Endodermal cell (in vitro differentiated cells): Measurements from ENCODE around the gene NFATC1. TPM values are rescaled to one million over a fixed set of nuclear protein-coding genes. Genes with fewer than 3 reads are reported as not detected.

Experiments used
- DNase-seq: peaks from one replicate; pipeline ENCODE4 v3.0.0-alpha.2; 2017
- H3K27ac ChIP-seq: 2 replicates; pipeline ENCODE4 v1.5.1; 2013; ENCODE audit warnings: mild to moderate bottlenecking, low read depth, low read length, moderate library complexity
- H3K27me3 ChIP-seq: 2 replicates; pipeline ENCODE4 v1.6.1; 2013; ENCODE audit warnings: mild to moderate bottlenecking, low read length, moderate library complexity; ENCODE audit not compliant: insufficient read depth, control insufficient read depth, poor library complexity, severe bottlenecking
- H3K36me3 ChIP-seq: 2 replicates; pipeline ENCODE4 v1.7.0; 2013; ENCODE audit warnings: mild to moderate bottlenecking, low read length, moderate library complexity; ENCODE audit not compliant: control insufficient read depth, insufficient read depth
- H3K4me1 ChIP-seq: one replicate; pipeline ENCODE4 v1.7.0; 2013; ENCODE audit warnings: low read length; ENCODE audit not compliant: control insufficient read depth, insufficient read depth
- H3K4me3 ChIP-seq: 2 replicates; pipeline ENCODE4 v1.5.1; 2013; ENCODE audit warnings: mild to moderate bottlenecking, low read length, moderate library complexity
- H3K9ac ChIP-seq: 2 replicates; pipeline ENCODE4 v1.6.1; 2013; ENCODE audit warnings: mild to moderate bottlenecking, low read length, moderate library complexity; ENCODE audit not compliant: poor library complexity, severe bottlenecking; ENCODE audit errors: extremely low read depth
- H3K9me3 ChIP-seq: 2 replicates; pipeline ENCODE4 v1.6.1; 2013; ENCODE audit warnings: mild to moderate bottlenecking, low read length, moderate library complexity; ENCODE audit not compliant: control insufficient read depth
- H3K27ac Mint-ChIP-seq: 2 replicates; pipeline ENCODE4 v1.8.0; 2020; ENCODE audit warnings: mixed read lengths
- H3K27me3 Mint-ChIP-seq: 2 replicates; pipeline ENCODE4 v1.8.0; 2021; ENCODE audit warnings: mild to moderate bottlenecking, mixed read lengths; ENCODE audit not compliant: insufficient read depth
- H3K36me3 Mint-ChIP-seq: 2 replicates; pipeline ENCODE4 v1.8.0; 2020; ENCODE audit warnings: low read depth, mixed read lengths
- H3K4me1 Mint-ChIP-seq: 2 replicates; pipeline ENCODE4 v1.8.0; 2020; ENCODE audit warnings: mixed read lengths
- H3K4me3 Mint-ChIP-seq: 2 replicates; pipeline ENCODE4 v1.8.0; 2020; ENCODE audit warnings: mild to moderate bottlenecking, moderate library complexity, mixed read lengths
- H3K9me3 Mint-ChIP-seq: 2 replicates; pipeline ENCODE4 v1.8.0; 2020; ENCODE audit warnings: mild to moderate bottlenecking, mixed read lengths
- CTCF ChIP-seq: fragments of 200-600 bp; sonication (generic); conservative IDR thresholded peaks from 2 replicates; pipeline ENCODE4 v1.5.0; 2021; ENCODE audit warnings: antibody characterized with exemption, mild to moderate bottlenecking
- WGBS, 2 experiments: methylation state at CpG; one replicate each; pipeline versions ENCODE4 v1.1.5 to v1.1.7; 2013; ENCODE audit warnings: missing lambda C conversion rate in 2 of 2, mixed read lengths in 1 of 2; ENCODE audit not compliant: insufficient coverage in 1 of 2, insufficient read length in 1 of 2; 5-methylcytosine and 5-hydroxymethylcytosine counted together
- total RNA-seq, 2 donors: library from RNA; stranded (reverse); fragmentation: NEBNext Ultra II Directional in 1 of 2; extraction: Animal tissue kit (Norgen Biotek cat#: 25700) in 1 of 2; gene quantifications; 2 replicates in 1 of 2; 3 replicates in 1 of 2; pipeline ENCODE4 v1.2.1, GENCODE V29; 2021

The NFATC1 gene
- total RNA-seq, 2 donors from 2014 or later = 23.4 to 32.5 TPM

- Histone ChIP-seq H3K27ac (no peak overlapping the region), H3K9ac (peak overlapping the region; percentile 51), H3K36me3 (no peaks in the 10 kb centered on the region), H3K4me3 (no peak overlapping the region), H3K9me3 (no peaks in the 10 kb centered on the region), H3K4me1 (no peaks in the 10 kb centered on the region), H3K27me3 (peaks cover 32% of the 10 kb centered on the region)
- WGBS, 2 experiments = 40 to 89% methylated on average over 14 to 43 of the region's 58 CpGs
- H3K4me1 Mint-ChIP-seq = peaks cover 12% of the 10 kb centered on the region
- H3K36me3 Mint-ChIP-seq = peaks cover 2% of the 10 kb centered on the region
- peak overlapping the region; percentile 68 for H3K27ac Mint-ChIP-seq
- H3K9me3 Mint-ChIP-seq = no peaks in the 10 kb centered on the region
- peaks cover 28% of the 10 kb centered on the region for H3K27me3 Mint-ChIP-seq
- H3K4me3 Mint-ChIP-seq = peak overlapping the region; percentile 66
- no peak for DNase-seq
- TF ChIP-seq CTCF = no peak
Measured at GRCh38 chr18:79400591-79401381, 5.1 kb downstream of the NFATC1 start.

GRCh38 chr18:79401494-79402208 lies 5.9 kb downstream of the NFATC1 start:
- no peak for DNase-seq
- Mint-ChIP-seq H3K27me3 (peaks cover 26% of the 10 kb centered on the region), H3K4me3 (peak overlapping the region; percentile 66), H3K27ac (no peak overlapping the region), H3K9me3 (no peaks in the 10 kb centered on the region), H3K4me1 (peaks cover 12% of the 10 kb centered on the region), H3K36me3 (peaks cover 9% of the 10 kb centered on the region)
- no peaks in the 10 kb centered on the region for H3K9me3 ChIP-seq
- WGBS, 2 experiments = 90 to 96% methylated on average over 21 to 32 of the region's 32 CpGs
- peaks cover 31% of the 10 kb centered on the region for H3K27me3 ChIP-seq
- H3K4me1 ChIP-seq = no peaks in the 10 kb centered on the region
- TF ChIP-seq CTCF = no peak
- H3K4me3 ChIP-seq = no peak overlapping the region
- no peaks in the 10 kb centered on the region for H3K36me3 ChIP-seq
- H3K27ac ChIP-seq = no peak overlapping the region
- no peak overlapping the region for H3K9ac ChIP-seq

GRCh38 chr18:79402209-79402576 lies 6.5 kb downstream of the NFATC1 start:
- Mint-ChIP-seq H3K4me1 (peaks cover 12% of the 10 kb centered on the region), H3K27ac (no peak overlapping the region), H3K9me3 (no peaks in the 10 kb centered on the region), H3K27me3 (peaks cover 21% of the 10 kb centered on the region), H3K4me3 (peak overlapping the region; percentile 66), H3K36me3 (peaks cover 12% of the 10 kb centered on the region)
- no peak for DNase-seq
- Histone ChIP-seq H3K27me3 (peaks cover 25% of the 10 kb centered on the region), H3K9me3 (no peaks in the 10 kb centered on the region), H3K4me1 (no peaks in the 10 kb centered on the region), H3K36me3 (no peaks in the 10 kb centered on the region), H3K27ac (no peak overlapping the region), H3K4me3 (no peak overlapping the region), H3K9ac (no peak overlapping the region)
- WGBS, 2 experiments = 91 to 96% methylated on average over 9 to 16 of the region's 16 CpGs
- TF ChIP-seq CTCF = no peak
